Peyer's patch (tissue), 4 donors: ENCODE results near the gene NECAB3.

Experiments
- POLR2A ChIP-seq, 2 donors: fragments of 450-650 bp; IDR thresholded peaks; one replicate each; pipeline ENCODE4 v1.5.1; 2017; ENCODE audit warnings: antibody characterized with exemption in 2 of 2, mild to moderate bottlenecking in 2 of 2, moderate library complexity in 2 of 2
- TF ChIP-seq, protein P1 (sequence below), 6 experiments: fragments of 450-650 bp in 4 of 6; fragments of 200-600 bp in 2 of 6; sonication (generic) in 1 of 6; IDR thresholded peaks; one replicate each; pipeline ENCODE4 v1.5.1; 2017 to 2019; ENCODE audit warnings: antibody characterized with exemption in 6 of 6, mild to moderate bottlenecking in 3 of 6, moderate library complexity in 1 of 6

DNA sequence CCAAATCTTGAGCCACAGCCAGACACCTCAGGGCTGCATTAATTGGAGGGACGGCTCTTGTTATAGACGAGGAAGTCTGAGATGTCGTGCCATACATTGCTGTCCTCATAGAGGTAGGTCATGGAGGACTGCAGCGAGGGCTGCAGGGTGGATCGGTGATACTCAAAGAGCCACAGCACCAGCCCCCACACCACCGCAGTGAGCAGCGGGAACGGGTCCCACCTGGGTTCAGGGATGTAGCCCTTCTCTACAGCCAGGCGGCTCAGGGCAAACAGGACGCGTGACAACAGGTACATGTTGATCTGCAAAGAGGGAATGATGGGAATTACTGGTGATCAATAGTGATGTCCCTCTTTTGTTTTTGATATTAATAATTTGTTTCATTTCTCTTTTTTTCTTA lies 33.4 kb upstream of the NECAB3 start:
- TF ChIP-seq, protein P1, sequence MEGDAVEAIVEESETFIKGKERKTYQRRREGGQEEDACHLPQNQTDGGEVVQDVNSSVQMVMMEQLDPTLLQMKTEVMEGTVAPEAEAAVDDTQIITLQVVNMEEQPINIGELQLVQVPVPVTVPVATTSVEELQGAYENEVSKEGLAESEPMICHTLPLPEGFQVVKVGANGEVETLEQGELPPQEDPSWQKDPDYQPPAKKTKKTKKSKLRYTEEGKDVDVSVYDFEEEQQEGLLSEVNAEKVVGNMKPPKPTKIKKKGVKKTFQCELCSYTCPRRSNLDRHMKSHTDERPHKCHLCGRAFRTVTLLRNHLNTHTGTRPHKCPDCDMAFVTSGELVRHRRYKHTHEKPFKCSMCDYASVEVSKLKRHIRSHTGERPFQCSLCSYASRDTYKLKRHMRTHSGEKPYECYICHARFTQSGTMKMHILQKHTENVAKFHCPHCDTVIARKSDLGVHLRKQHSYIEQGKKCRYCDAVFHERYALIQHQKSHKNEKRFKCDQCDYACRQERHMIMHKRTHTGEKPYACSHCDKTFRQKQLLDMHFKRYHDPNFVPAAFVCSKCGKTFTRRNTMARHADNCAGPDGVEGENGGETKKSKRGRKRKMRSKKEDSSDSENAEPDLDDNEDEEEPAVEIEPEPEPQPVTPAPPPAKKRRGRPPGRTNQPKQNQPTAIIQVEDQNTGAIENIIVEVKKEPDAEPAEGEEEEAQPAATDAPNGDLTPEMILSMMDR (IDR thresholded peaks at IDR 0.05): no peak
- no peak for TF ChIP-seq POLR2A (IDR thresholded peaks at IDR 0.05)
